Measurements from ENCODE around the gene CTNND2.

CTNND2 gene

DNA sequence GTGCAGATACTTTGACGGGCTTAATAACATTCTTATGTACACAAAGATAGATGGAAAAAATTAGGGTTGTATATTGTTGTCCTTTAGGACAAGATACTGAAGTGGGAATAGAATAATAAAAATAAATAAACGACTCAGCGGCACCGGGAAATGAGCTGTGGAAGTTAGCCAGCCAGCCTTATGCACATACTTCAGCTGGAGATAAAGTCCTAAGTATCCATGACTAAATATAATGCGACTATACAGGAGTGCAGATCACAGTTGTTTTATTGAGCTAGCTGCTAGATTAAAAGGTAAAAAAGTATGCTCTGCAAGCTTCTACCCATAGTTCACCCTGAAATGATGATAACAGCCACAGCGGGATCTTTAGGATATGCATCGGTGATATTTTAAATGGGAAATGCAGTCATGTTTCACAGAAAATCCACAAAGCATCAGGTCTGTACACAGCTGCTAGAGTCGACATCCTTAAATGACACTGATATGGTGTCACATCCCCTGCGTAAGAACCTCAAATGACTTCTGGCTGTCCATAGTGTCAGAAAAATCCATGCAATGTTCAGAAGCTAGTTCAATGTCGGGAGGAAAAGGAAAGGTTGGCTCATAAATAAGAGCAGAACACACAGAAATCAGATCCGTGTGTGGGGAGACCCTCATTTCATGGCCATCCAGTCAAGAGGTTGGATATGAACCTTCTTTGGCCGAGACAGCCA, 750.4 kb downstream of the CTNND2 start:
- TF ChIP-seq, protein P1, sequence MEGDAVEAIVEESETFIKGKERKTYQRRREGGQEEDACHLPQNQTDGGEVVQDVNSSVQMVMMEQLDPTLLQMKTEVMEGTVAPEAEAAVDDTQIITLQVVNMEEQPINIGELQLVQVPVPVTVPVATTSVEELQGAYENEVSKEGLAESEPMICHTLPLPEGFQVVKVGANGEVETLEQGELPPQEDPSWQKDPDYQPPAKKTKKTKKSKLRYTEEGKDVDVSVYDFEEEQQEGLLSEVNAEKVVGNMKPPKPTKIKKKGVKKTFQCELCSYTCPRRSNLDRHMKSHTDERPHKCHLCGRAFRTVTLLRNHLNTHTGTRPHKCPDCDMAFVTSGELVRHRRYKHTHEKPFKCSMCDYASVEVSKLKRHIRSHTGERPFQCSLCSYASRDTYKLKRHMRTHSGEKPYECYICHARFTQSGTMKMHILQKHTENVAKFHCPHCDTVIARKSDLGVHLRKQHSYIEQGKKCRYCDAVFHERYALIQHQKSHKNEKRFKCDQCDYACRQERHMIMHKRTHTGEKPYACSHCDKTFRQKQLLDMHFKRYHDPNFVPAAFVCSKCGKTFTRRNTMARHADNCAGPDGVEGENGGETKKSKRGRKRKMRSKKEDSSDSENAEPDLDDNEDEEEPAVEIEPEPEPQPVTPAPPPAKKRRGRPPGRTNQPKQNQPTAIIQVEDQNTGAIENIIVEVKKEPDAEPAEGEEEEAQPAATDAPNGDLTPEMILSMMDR (IDR thresholded peaks at IDR 0.05), result no peak
- Histone ChIP-seq H3K27ac (no peak overlapping the region), H3K4me3 (no peak overlapping the region)
- DNase-seq (ENCODE audit: low spot score), result no peak

DNA sequence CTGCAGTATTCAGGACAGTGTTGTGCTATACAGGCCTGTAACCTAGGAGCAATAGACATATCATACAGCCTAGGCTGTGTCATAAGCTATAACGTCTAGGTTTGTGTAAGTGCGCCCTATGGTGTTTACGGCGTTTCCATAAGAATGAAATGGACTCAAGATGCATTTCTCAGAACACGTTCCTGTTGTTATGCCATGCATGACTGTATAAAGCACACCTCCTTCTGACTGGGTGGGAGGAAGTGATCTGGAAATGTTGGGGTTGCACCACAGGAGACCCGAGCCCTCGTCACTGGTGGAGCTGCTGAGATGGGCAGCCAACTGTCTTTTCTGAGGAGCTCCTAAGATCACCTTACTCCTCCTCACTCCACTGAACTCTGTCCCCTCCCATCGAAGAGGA, 751.9 kb downstream of the CTNND2 start:
- Histone ChIP-seq H3K27ac (no peak overlapping the region), H3K4me3 (no peak overlapping the region)
- DNase-seq (ENCODE audit: low spot score), result no peak
- TF ChIP-seq, protein P1 (IDR thresholded peaks at IDR 0.05), result no peak

DNA sequence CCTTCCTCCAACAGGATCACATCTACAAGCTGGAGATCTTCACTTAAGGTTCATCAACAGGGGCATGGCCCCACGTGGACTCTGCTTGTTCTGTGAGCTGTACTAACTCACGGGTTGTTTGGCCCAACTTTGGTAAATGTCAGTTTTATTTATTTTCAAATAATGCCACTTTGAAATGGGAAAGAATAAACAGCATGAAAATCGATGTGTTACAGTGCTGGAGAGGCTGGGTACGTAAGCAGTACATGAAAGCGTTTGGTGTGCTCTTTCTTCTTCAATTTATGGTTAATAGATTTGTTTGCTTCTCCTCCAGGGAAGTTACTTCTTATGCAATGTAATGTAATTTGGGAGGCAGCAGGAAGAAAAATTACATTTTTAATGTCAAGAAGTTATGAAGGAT, 753.3 kb downstream of the CTNND2 start:
- H3K27ac ChIP-seq, result no peak overlapping the region

DNA sequence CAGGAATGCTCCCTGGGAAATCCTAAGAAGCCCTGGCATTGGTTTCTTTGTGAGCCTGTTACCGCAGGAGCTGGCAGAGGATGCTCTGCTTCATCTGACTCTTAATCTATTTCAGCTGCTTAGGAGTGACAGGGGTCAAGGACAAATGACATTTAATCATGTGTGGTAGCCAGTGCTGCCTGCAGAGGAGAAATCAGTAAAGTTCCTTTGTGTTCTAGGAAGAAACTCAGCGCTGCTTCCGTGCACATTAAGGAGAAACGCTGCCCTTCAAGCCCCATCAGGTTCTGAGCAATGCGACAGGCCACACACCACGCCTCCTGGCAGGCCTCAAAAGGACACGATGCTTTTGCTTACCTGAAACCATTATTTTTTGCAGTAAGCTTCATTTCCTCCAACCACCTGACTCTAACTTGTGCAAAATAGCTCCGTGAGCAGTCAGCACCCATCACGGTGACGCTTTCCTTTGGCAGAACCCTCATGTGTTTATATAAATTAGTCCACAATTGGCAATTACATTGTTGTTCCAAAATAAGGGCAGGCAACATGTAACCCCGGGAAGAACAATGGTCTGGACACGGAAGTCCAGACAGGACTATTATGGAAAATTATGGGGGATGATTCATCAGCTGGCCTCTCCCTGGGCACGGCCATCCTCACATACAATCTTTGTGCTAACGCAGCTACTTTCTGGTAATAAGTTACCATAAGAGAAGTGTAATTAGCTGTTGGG, 755.3 kb downstream of the CTNND2 start:
- Histone ChIP-seq H3K4me3 (no peak overlapping the region), H3K27ac (no peak overlapping the region)
- no peak for DNase-seq (ENCODE audit: low spot score)
- TF ChIP-seq, protein P1 (IDR thresholded peaks at IDR 0.05), result no peak

More for the DNA sequence above, 753.3 kb downstream of the CTNND2 start:
- H3K4me3 ChIP-seq, result no peak overlapping the region
- DNase-seq (ENCODE audit: low spot score), result no peak
- TF ChIP-seq, protein P1 (IDR thresholded peaks at IDR 0.05), result no peak

DNA sequence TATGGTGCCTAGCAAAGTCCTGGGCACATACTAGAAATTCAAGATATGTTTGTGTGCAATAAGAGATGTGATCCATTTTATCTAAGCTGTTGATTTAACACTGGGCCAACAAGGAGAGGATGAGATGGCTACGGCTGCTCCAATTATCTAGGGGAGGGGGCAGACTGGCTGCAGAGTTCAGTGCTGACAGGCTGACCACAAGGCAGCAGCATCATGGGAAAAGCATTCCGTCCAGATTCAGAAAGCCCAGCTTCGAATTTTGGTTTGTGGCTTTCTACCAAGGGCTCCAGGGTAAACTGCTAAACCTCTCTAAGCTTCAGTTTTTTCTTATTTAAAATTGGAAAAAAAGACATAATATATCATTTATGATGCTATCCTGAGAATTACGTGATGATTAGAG, 758.1 kb downstream of the CTNND2 start:
- no peak overlapping the region for H3K4me3 ChIP-seq
- TF ChIP-seq, protein P1 (IDR thresholded peaks at IDR 0.05), result no peak
- H3K27ac ChIP-seq, result no peak overlapping the region
- no peak for DNase-seq (ENCODE audit: low spot score)

DNA sequence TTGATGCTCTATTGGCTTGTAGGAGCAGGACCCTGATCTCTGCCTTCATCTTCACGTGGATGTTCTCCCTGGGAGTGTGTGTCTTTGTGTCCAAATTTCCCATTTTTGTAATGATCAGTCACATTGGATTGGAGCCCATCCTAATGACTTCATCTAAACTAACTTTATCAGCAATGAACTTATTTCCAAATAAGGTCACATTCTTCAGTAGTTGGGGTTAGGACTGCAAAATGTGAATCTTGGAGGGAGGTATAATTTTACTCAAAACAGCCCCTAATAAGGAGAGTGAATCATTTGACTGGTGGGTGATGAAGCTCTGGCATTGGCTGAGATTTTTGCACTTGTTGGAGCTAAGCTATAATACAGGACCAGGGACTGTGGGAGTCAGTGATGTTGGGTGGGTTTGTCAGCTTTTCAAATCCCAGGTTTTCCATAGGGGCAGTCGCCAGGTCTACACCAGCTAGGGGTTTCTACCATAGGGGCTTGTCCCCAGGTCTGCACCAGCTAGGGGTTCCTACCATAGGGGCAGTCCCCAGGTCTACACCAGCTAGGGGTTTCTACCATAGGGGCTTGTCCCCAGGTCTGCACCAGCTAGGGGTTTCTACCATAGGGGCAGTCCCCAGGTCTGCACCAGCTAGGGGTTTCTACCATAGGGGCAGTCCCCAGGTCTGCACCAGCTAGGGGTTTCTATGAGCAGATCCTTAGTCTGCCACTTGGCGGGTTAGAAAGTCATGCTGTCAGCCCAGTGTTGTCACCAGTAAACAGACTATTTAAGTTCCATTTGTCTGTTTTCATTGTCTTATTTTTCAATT, 760.6 kb downstream of the CTNND2 start:
- Histone ChIP-seq H3K4me3 (no peak overlapping the region), H3K27ac (no peak overlapping the region)
- TF ChIP-seq, protein P1 (IDR thresholded peaks at IDR 0.05), result no peak
- DNase-seq (ENCODE audit: low spot score), result no peak

Data from coronary artery (tissue), 2 donors.